DND-41 (cell line): ENCODE results near the gene FUBP1.
A peak's percentile ranks its signal among the peaks of the same experiment; 100 is the strongest.

Experiments
- ATAC-seq: fragments of 200-7000 bp; cut with Tn5 transposase; 3 replicates; pipeline ENCODE4 v1.9.1; 2021; ENCODE audit warnings: low read depth; ENCODE audit not compliant: insufficient read depth
- DNase-seq: peaks from one replicate; pipeline ENCODE4 v3.0.0-alpha.2; 2020
- H2AFZ ChIP-seq: 2 replicates; pipeline ENCODE4 v1.6.0; 2012; ENCODE audit warnings: low read depth, low read length
- H3K27ac ChIP-seq: 2 replicates; pipeline ENCODE4 v1.5.1; 2012; ENCODE audit warnings: low read length, inconsistent platforms
- H3K27me3 ChIP-seq: fragments of 200-600 bp; sonication (generic); 2 replicates; pipeline ENCODE4 v1.6.0; 2012; ENCODE audit warnings: low read length, mild to moderate bottlenecking, inconsistent platforms; ENCODE audit not compliant: insufficient read depth, poor library complexity
- H3K36me3 ChIP-seq: 2 replicates; pipeline ENCODE4 v1.5.1; 2012; ENCODE audit warnings: low read length, inconsistent platforms; ENCODE audit not compliant: insufficient read depth
- H3K4me1 ChIP-seq: 2 replicates; pipeline ENCODE4 v1.5.1; 2012; ENCODE audit warnings: mild to moderate bottlenecking, low read length; ENCODE audit not compliant: insufficient read depth
- H3K4me2 ChIP-seq: 2 replicates; pipeline ENCODE4 v1.6.0; 2012; ENCODE audit warnings: mild to moderate bottlenecking, moderate library complexity, low read length, inconsistent platforms; ENCODE audit not compliant: insufficient read depth
- H3K4me3 ChIP-seq, 2 experiments: fragments of 200-600 bp in 1 of 2; shearing (Covaris generic) in 1 of 2; 2 replicates each; pipeline ENCODE4 v1.5.1; 2012 to 2016; ENCODE audit warnings: inconsistent platforms in 2 of 2, low read length in 2 of 2, mild to moderate bottlenecking in 2 of 2, low read depth in 1 of 2, moderate library complexity in 1 of 2
- H3K79me2 ChIP-seq: 2 replicates; pipeline ENCODE4 v1.6.0; 2012; ENCODE audit warnings: low read length, inconsistent platforms; ENCODE audit not compliant: insufficient read depth
- H3K9ac ChIP-seq: 2 replicates; pipeline ENCODE4 v1.6.0; 2012; ENCODE audit warnings: low read depth, mild to moderate bottlenecking, inconsistent platforms, low read length, moderate library complexity
- H3K9me3 ChIP-seq: 2 replicates; pipeline ENCODE4 v1.5.1; 2012; ENCODE audit warnings: low read length, moderate library complexity, mild to moderate bottlenecking, inconsistent platforms; ENCODE audit not compliant: insufficient read depth, severe bottlenecking
- H4K20me1 ChIP-seq: 2 replicates; pipeline ENCODE4 v1.6.0; 2012; ENCODE audit warnings: low read length; ENCODE audit not compliant: insufficient read depth
- CTCF ChIP-seq: IDR thresholded peaks from 2 replicates; pipeline ENCODE4 v1.5.1; 2012; ENCODE audit warnings: borderline replicate concordance, low read length, moderate library complexity, mild to moderate bottlenecking; ENCODE audit not compliant: poor library complexity, severe bottlenecking; ENCODE audit errors: extremely low read depth
- EZH2 ChIP-seq: IDR thresholded peaks from 3 replicates; pipeline ENCODE4 v1.6.1; 2012; ENCODE audit warnings: borderline replicate concordance, low read depth, mild to moderate bottlenecking, moderate library complexity, low read length, inconsistent platforms; ENCODE audit not compliant: severe bottlenecking

Gene FUBP1

GRCh38 chr1:78005448-78005722 lies 26.5 kb upstream of the FUBP1 start:
- H3K4me3 ChIP-seq: peak overlapping the region; percentile 58 to 60
- peaks cover 28% of the 10 kb centered on the region for H3K79me2 ChIP-seq
- H3K9ac ChIP-seq: peak overlapping the region; percentile 65
- H3K4me2 ChIP-seq: peak overlapping the region; percentile 81
- no peak for TF ChIP-seq CTCF
- no peak for TF ChIP-seq EZH2
- H3K27ac ChIP-seq: peak overlapping the region; percentile 92
- DNase-seq (no peak), ATAC-seq (no peak)
- no peaks in the 10 kb centered on the region for H3K9me3 ChIP-seq
- H4K20me1 ChIP-seq: no peaks in the 10 kb centered on the region
- H3K27me3 ChIP-seq: no peaks in the 10 kb centered on the region
- peaks cover 53% of the 10 kb centered on the region for H3K4me1 ChIP-seq
- peak overlapping the region; percentile 63 for H2AFZ ChIP-seq
- no peaks in the 10 kb centered on the region for H3K36me3 ChIP-seq

- Histone ChIP-seq H3K79me2 (peaks cover 28% of the 10 kb centered on the region), H3K9me3 (no peaks in the 10 kb centered on the region), H3K27me3 (no peaks in the 10 kb centered on the region), H2AFZ (peak within 1 kb of the TSS; percentile 69), H3K4me1 (peaks cover 53% of the 10 kb centered on the region), H3K4me2 (peak within 1 kb of the TSS; percentile 81), H3K36me3 (no peaks in the 10 kb centered on the region), H3K4me3 (peak within 1 kb of the TSS; percentile 58 to 60), H4K20me1 (no peaks in the 10 kb centered on the region), H3K9ac (peak within 1 kb of the TSS; percentile 65), H3K27ac (peak within 1 kb of the TSS; percentile 92)
- ATAC-seq (peak; percentile 96), DNase-seq (peak; percentile 78)
- TF ChIP-seq CTCF (peak; percentile 5), EZH2 (no peak)
Observed at GRCh38 chr1:78004719-78005447, 26.0 kb upstream of the FUBP1 start, which contains the start of gene DNAJB4. DNAJB4 (plus strand) TSS chr1:78004939; CDS start chr1:78005111, 172 bp downstream.

DNA sequence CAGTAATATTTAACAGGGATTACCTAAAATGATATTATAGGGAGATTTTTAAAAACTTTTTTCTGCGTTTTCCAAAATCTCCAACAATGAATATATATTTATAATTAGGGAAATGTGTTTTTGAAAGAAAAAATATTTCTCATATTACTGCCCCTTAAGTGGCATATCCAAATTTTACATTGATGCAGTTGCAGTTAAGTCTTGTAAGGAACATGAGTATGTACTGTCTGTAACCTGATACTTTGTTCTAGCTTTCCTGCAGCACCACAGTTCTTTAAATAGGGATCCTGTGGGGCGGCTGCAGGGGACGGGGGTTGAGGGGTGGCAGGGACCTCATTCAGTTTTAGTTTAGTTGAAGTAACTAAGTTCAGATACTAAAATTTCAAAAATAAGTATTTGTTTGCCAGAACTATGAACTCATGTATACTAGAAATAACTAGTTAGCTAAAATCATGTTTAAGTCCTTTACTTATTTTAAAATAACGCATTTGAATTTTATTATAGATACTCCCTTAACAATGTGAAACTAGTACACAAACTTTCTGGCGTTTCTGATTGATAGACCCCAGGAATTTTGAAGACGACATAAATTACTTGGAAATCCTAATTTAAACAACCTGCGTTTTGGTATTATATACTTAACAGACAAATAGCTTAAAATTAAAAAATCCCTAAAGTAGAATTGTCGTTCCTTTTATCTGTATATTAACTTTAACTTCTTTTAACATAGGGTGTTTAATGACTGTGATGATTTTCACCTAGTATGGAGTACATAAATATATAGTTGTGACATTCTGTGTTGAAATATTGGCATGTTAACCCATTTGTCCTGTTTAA lies 25.2 kb upstream of the FUBP1 start:
- peak overlapping the region; percentile 58 to 60; a peak in 3 of 4 replicates for H3K4me3 ChIP-seq
- H3K27me3 ChIP-seq: no peaks in the 10 kb centered on the region
- peak; percentile 75 for ATAC-seq
- H4K20me1 ChIP-seq: no peaks in the 10 kb centered on the region
- H3K27ac ChIP-seq: peak overlapping the region; percentile 92
- H3K36me3 ChIP-seq: no peaks in the 10 kb centered on the region
- H3K4me2 ChIP-seq: peak overlapping the region; percentile 81
- TF ChIP-seq EZH2 (no peak), CTCF (no peak)
- DNase-seq: peak; percentile 77
- peak overlapping the region; percentile 65 for H3K9ac ChIP-seq
- H3K79me2 ChIP-seq: peaks cover 28% of the 10 kb centered on the region
- no peaks in the 10 kb centered on the region for H3K9me3 ChIP-seq
- peaks cover 51% of the 10 kb centered on the region for H3K4me1 ChIP-seq
- peak overlapping the region; percentile 69 for H2AFZ ChIP-seq
